ENCODE results near the gene SORCS2. TPM values are rescaled to one million over a fixed set of nuclear protein-coding genes. Genes with fewer than 3 reads are reported as not detected.

SORCS2 gene
- total RNA-seq, 1 experiment from 2014 or later: 0.15 TPM

GRCh38 chr4:7524064-7524682 is 331.8 kb downstream of the SORCS2 start:
- Histone ChIP-seq H3K36me3 (ENCODE audit: control insufficient read depth, insufficient read depth, low read length) (no peaks in the 10 kb centered on the region), H3K4me3 (ENCODE audit: low read depth in 2 of 2, low read length in 2 of 2) (no peak overlapping the region), H3K27me3 (ENCODE audit: control insufficient read depth, insufficient read depth, low read length) (no peaks in the 10 kb centered on the region; the same call in 1 of the 2 replicates), H3K27ac (ENCODE audit: low read length) (no peak overlapping the region), H3K9me3 (ENCODE audit: control insufficient read depth, insufficient read depth, low read depth, low read length) (no peaks in the 10 kb centered on the region), H3K4me1 (ENCODE audit: control insufficient read depth, insufficient read depth, low read length) (no peaks in the 10 kb centered on the region)
- BruUV-seq (replicated peaks): no TSS peak
- ChIA-PET POLR2A (no interaction called here), CTCF (interaction anchor here (1.6 kb wide), 1 partner anchor 127 kb away, joined by 3 read pairs; no protein-coding TSS in a partner anchor)
- ATAC-seq (no peak), DNase-seq (ENCODE audit: low read depth, low spot score) (no peak)
- in situ Hi-C loops (cut with HindIII; ENCODE audit: low pct_unique_long_range_greater_than_20kb, low sequenced_read_pairs) (no loop called here), intact Hi-C loops (cut with micrococcal nuclease; ENCODE audit: unreplicated experiment) (no loop called here)
- no peak for TF ChIP-seq REST (IDR thresholded peaks at IDR 0.05; ENCODE audit: insufficient read depth in 1 of 2, low read depth in 2 of 2, low read length in 1 of 2)

GRCh38 chr4:7524843-7525242 is 332.5 kb downstream of the SORCS2 start:
- no peaks in the 10 kb centered on the region; the same call in 1 of the 2 replicates for H3K27me3 ChIP-seq (ENCODE audit: control insufficient read depth, insufficient read depth, low read length)
- TF ChIP-seq TCF7L2 (IDR thresholded peaks at IDR 0.05; ENCODE audit: low read depth, low read length): no peak
- no peak for TF ChIP-seq REST (IDR thresholded peaks at IDR 0.05; ENCODE audit: insufficient read depth in 1 of 2, low read depth in 2 of 2, low read length in 1 of 2)
- no peak for TF ChIP-seq SIN3A (IDR thresholded peaks at IDR 0.05; ENCODE audit: borderline replicate concordance, insufficient read depth, low read depth, low read length)
- TF ChIP-seq, protein P1, sequence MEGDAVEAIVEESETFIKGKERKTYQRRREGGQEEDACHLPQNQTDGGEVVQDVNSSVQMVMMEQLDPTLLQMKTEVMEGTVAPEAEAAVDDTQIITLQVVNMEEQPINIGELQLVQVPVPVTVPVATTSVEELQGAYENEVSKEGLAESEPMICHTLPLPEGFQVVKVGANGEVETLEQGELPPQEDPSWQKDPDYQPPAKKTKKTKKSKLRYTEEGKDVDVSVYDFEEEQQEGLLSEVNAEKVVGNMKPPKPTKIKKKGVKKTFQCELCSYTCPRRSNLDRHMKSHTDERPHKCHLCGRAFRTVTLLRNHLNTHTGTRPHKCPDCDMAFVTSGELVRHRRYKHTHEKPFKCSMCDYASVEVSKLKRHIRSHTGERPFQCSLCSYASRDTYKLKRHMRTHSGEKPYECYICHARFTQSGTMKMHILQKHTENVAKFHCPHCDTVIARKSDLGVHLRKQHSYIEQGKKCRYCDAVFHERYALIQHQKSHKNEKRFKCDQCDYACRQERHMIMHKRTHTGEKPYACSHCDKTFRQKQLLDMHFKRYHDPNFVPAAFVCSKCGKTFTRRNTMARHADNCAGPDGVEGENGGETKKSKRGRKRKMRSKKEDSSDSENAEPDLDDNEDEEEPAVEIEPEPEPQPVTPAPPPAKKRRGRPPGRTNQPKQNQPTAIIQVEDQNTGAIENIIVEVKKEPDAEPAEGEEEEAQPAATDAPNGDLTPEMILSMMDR (IDR thresholded peaks at IDR 0.05): no peak
- TF ChIP-seq POLR2AphosphoS5 (IDR thresholded peaks at IDR 0.05; ENCODE audit: low read depth, low read length): no peak
- H3K4me1 ChIP-seq (ENCODE audit: control insufficient read depth, insufficient read depth, low read length): no peaks in the 10 kb centered on the region
- intact Hi-C loops (cut with micrococcal nuclease; ENCODE audit: unreplicated experiment): no loop called here
- ChIA-PET CTCF (interaction anchor here (1.6 kb wide), 1 partner anchor 126 kb away, joined by 3 read pairs; no protein-coding TSS in a partner anchor), POLR2A (interaction anchor here (0.6 kb wide), 1 partner anchor 239 kb away, joined by 7 read pairs; no protein-coding TSS in a partner anchor)
- in situ Hi-C loops (cut with HindIII; ENCODE audit: low pct_unique_long_range_greater_than_20kb, low sequenced_read_pairs): no loop called here
- H3K4me3 ChIP-seq (ENCODE audit: low read depth in 2 of 2, low read length in 2 of 2): no peak overlapping the region
- BruUV-seq (replicated peaks): no TSS peak
- no peak overlapping the region for H3K27ac ChIP-seq (ENCODE audit: low read length)
- no peaks in the 10 kb centered on the region for H3K9me3 ChIP-seq (ENCODE audit: control insufficient read depth, insufficient read depth, low read depth, low read length)
- no peak for ATAC-seq
- H3K36me3 ChIP-seq (ENCODE audit: control insufficient read depth, insufficient read depth, low read length): no peaks in the 10 kb centered on the region
- no peak for DNase-seq (ENCODE audit: low read depth, low spot score)

All from Panc1 (cell line).